K562 (cell line): ENCODE data around the gene MED13L. TPM values are rescaled to one million over a fixed set of nuclear protein-coding genes. Genes with fewer than 3 reads are reported as not detected.

Experiments
- EP400 ChIP-seq: fragments of 450-650 bp; IDR thresholded peaks from 2 replicates; pipeline ENCODE4 v1.6.1; 2017; ENCODE audit warnings: antibody characterized with exemption, mild to moderate bottlenecking, moderate library complexity
- FOXK1 ChIP-seq: sonication (generic); formaldehyde crosslinking; IDR thresholded peaks from 2 replicates; pipeline ENCODE4 v1.8.0; 2022; ENCODE audit warnings: missing genetic modification reagents, mild to moderate bottlenecking, borderline replicate concordance
- NELFE ChIP-seq: IDR thresholded peaks from 2 replicates; pipeline ENCODE4 v1.6.1; 2011; ENCODE audit warnings: mild to moderate bottlenecking; ENCODE audit not compliant: insufficient read depth, insufficient read length
- NR0B1 ChIP-seq: fragments of 450-650 bp; IDR thresholded peaks from one replicate; pipeline ENCODE4 v1.6.1; 2018; ENCODE audit warnings: mild to moderate bottlenecking, moderate library complexity; ENCODE audit not compliant: partially characterized antibody
- POLR2AphosphoS5 ChIP-seq: IDR thresholded peaks from 2 replicates; pipeline ENCODE4 v1.6.1; 2011; ENCODE audit warnings: mild to moderate bottlenecking, low read depth, low read length, moderate library complexity; ENCODE audit not compliant: control insufficient read depth, insufficient read depth
- POU5F1 ChIP-seq: fragments of 150-350 bp; IDR thresholded peaks from 2 replicates; pipeline ENCODE4 v1.6.1; 2014; ENCODE audit warnings: borderline replicate concordance, low read length, low read depth, mild to moderate bottlenecking; ENCODE audit not compliant: partially characterized antibody
- SP2 ChIP-seq: IDR thresholded peaks from 2 replicates; pipeline ENCODE4 v1.6.1; 2011; ENCODE audit warnings: mild to moderate bottlenecking, low read depth, low read length, moderate library complexity; ENCODE audit not compliant: poor library complexity, severe bottlenecking; ENCODE audit errors: extremely low read depth
- SRF ChIP-seq, 2 experiments: fragments of 250-450, 450-650 bp in 1 of 2; sonication (Bioruptor Pico) in 1 of 2; sonication (generic) in 1 of 2; formaldehyde crosslinking; IDR thresholded peaks; 2 replicates each; pipeline versions ENCODE4 v1.5.0 to v1.5.1; 2020 to 2022; ENCODE audit warnings: mild to moderate bottlenecking in 1 of 2, missing genetic modification reagents in 1 of 2
- TAF7 ChIP-seq: fragments of 450-650 bp; IDR thresholded peaks from 2 replicates; pipeline ENCODE4 v1.6.1; 2016; ENCODE audit warnings: missing genetic modification characterization, missing compliant biosample characterization
- THRA ChIP-seq: fragments of 450-650 bp; IDR thresholded peaks from 2 replicates; pipeline ENCODE4 v1.6.1; 2017; ENCODE audit warnings: mild to moderate bottlenecking, moderate library complexity
- ZC3H8 ChIP-seq: fragments of 450-650 bp; IDR thresholded peaks from 2 replicates; pipeline ENCODE4 v1.6.1; 2017
- ZEB2 ChIP-seq: fragments of 450-650 bp; IDR thresholded peaks from 2 replicates; pipeline ENCODE4 v1.6.1; 2016
- ZFP91 ChIP-seq: sonication (generic); formaldehyde crosslinking; IDR thresholded peaks from 2 replicates; pipeline ENCODE4 v1.8.0; 2022; ENCODE audit warnings: mild to moderate bottlenecking, missing genetic modification reagents
- ZNF133 ChIP-seq: fragments of 250-450 bp; sonication (Bioruptor Pico); IDR thresholded peaks from 2 replicates; pipeline ENCODE4 v1.4.0; 2020; ENCODE audit warnings: mild to moderate bottlenecking
- ZNF444 ChIP-seq: fragments of 250-450 bp; sonication (Bioruptor Pico); IDR thresholded peaks from 2 replicates; pipeline ENCODE4 v1.4.0; 2020; ENCODE audit warnings: mild to moderate bottlenecking, moderate library complexity
- ZNF740 ChIP-seq, 3 experiments: fragments of 200-800 bp in 1 of 3; sonication (Bioruptor generic) in 1 of 3; sonication (generic) in 1 of 3; formaldehyde crosslinking in 1 of 3; IDR thresholded peaks; 2 replicates each; pipeline versions ENCODE4 v1.6.1 to v1.8.0; 2016 to 2022; ENCODE audit warnings: mild to moderate bottlenecking in 2 of 3, missing compliant biosample characterization in 2 of 3, missing genetic modification characterization in 2 of 3, missing genetic modification reagents in 1 of 3
- ZNF764 ChIP-seq: fragments of 250-450 bp; sonication (Bioruptor Pico); IDR thresholded peaks from 2 replicates; pipeline ENCODE4 v1.4.0; 2020; ENCODE audit warnings: low read depth, mild to moderate bottlenecking, moderate library complexity
- polyA plus RNA-seq, 8 experiments: library from polyadenylated mRNA; depleted of rRNA in 4 of 8; stranded (reverse) in 5 of 8; unstranded in 3 of 8; fragments of >200 nt; fragmentation: Nextera tagmentation in 2 of 8; fragmentation: Illumina TruSeq in 1 of 8; extraction: Ambion mirVana in 2 of 8; extraction: Trizol in 1 of 8; gene quantifications; 2 replicates each; pipeline versions ENCODE4 v1.2.1 to v1.2.3, GENCODE V29; 2011 to 2014; ENCODE audit warnings: inconsistent platforms in 1 of 8, missing spikeins in 1 of 8
- total RNA-seq, 7 experiments: library from RNA; depleted of rRNA in 6 of 7; stranded (reverse); fragments of >200 nt in 6 of 7; fragmentation: Illumina TruSeq in 2 of 7; extraction: Trizol in 2 of 7; gene quantifications; 2 replicates each; pipeline versions ENCODE4 v1.2.1 to v1.2.3, GENCODE V29; 2011 to 2021; ENCODE audit warnings: low replicate concordance in 1 of 7

The MED13L gene
- total and polyA plus RNA-seq, 9 of the 15 experiments (the other 6 are each of a cell fraction or from before 2014, with no cell fraction given), result 13.4 to 90.3 (median 36.9) TPM

GRCh38 chr12:116282371-116283286 is 5.1 kb upstream of the MED13L start (continued):
- TF ChIP-seq POU5F1, result no peak
- TF ChIP-seq ZNF740 (CRISPR knock-in tag; IDR thresholded peaks at IDR 0.05), result no peak
- 0 out of 4 replicates have a peak, but pooled peaks of 1 of the 2 experiments have one; percentile 14 for TF ChIP-seq ZNF740 (tag; IDR thresholded peaks at IDR 0.05)
- TF ChIP-seq SRF (CRISPR knock-in tag; IDR thresholded peaks at IDR 0.05), result no peak
- no peak for TF ChIP-seq SP2
- TF ChIP-seq ZEB2, result 0 out of 2 replicates have a peak, but pooled peaks have one; percentile 31
- TF ChIP-seq NELFE, result no peak
- no peak for TF ChIP-seq THRA
- 0 out of 2 replicates have a peak, but pooled peaks have one; percentile 39 for TF ChIP-seq TAF7 (tag)
- TF ChIP-seq FOXK1 (CRISPR knock-in tag), result no peak
- no peak for TF ChIP-seq ZNF444 (CRISPR knock-in tag)
- TF ChIP-seq ZNF764, result no peak
- TF ChIP-seq ZFP91 (CRISPR knock-in tag), result no peak
- TF ChIP-seq POLR2AphosphoS5, result no peak
- TF ChIP-seq ZC3H8, result no peak
- no peak for TF ChIP-seq ZNF133 (CRISPR knock-in tag)
- no peak for TF ChIP-seq EP400
- no peak for TF ChIP-seq NR0B1
